Activated CD4-positive, alpha-beta memory T cell treated with anti-CD3 and anti-CD28 coated beads for 36 hours (primary cell): ENCODE data around the gene NELFB. TPM values are rescaled to one million over a fixed set of nuclear protein-coding genes. Genes with fewer than 3 reads are reported as not detected.

Experiments used
- CTCF ChIA-PET: fragments of 350-600 bp; sonication (Branson Sonifier 250); formaldehyde crosslinking; loops from one replicate; lab custom pipeline; 2021; ENCODE audit warnings: antibody characterized with exemption, inconsistent platforms; lab: Charles Lee
- POLR2A ChIA-PET: fragments of 350-600 bp; sonication (Branson Sonifier 250); formaldehyde crosslinking; loops from one replicate; lab custom pipeline; 2021; ENCODE audit warnings: antibody characterized with exemption; lab: Charles Lee
- DNase-seq: peaks from one replicate; pipeline ENCODE4 v3.0.0-alpha.2; 2020
- H3K27ac Mint-ChIP-seq: one replicate; pipeline ENCODE4 v1.8.0; 2021; ENCODE audit warnings: mixed read lengths
- H3K27me3 Mint-ChIP-seq: one replicate; pipeline ENCODE4 v1.8.0; 2021; ENCODE audit warnings: mixed read lengths
- H3K36me3 Mint-ChIP-seq: one replicate; pipeline ENCODE4 v1.8.0; 2021; ENCODE audit warnings: mixed read lengths
- H3K4me1 Mint-ChIP-seq: one replicate; pipeline ENCODE4 v1.8.0; 2021; ENCODE audit warnings: low read depth, mixed read lengths
- H3K4me3 Mint-ChIP-seq: one replicate; pipeline ENCODE4 v1.8.0; 2021; ENCODE audit warnings: mild to moderate bottlenecking, mixed read lengths
- H3K9me3 Mint-ChIP-seq: one replicate; pipeline ENCODE4 v1.8.0; 2021; ENCODE audit warnings: mixed read lengths
- intact Hi-C: fragments of 100-400 bp; cut with micrococcal nuclease; formaldehyde crosslinking; loops from one replicate; pipeline ENCODE4 v1.15.1; 2023
- total RNA-seq, 2 experiments: library from RNA; stranded (reverse); gene quantifications; one replicate each; pipeline ENCODE4 v1.2.3, GENCODE V29; 2021

NELFB gene
- total RNA-seq, 2 experiments from 2014 or later, result 57.2 to 57.9 TPM

DNA sequence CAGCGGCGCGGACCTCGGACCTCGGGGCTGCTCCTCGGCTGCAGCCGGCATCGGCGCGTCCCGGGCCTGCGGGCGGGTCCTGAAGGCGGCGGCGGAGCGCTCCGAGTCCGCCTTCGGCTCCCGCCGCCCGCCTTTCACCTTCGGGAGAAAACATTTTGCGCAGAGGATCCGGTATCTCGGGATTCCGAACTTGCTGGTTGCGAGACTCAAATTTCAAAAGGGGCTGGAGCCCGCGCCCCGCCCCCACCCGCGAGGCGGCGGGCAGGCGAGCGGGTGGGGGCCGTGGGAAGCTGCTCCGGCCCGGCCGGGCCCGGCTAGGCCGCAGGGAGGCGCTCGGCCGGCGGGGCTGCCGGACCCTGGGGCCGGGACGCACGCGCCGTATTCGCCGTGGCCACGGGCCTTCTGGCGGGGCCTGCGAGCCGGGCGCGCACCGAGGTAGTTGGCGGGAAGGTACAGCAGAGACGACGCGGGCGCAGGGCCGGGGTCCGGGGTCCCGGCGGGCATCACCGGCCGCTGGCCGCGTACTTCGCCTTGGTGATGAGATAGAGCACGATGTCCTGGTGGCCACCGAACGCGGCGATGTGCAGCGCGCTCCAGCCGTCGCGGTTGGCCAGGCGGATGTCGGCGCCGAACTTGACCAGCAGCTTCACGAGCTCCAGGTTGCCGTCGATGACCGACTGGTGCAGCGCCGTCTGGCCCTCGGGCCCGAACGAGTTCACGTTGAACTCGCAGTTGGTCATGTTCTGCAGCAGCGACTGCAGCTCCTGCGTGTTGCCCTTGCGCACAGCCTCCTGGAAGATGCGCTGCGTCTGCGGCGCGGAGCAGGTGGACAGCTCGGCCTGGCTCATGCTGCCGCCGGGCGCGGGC, 46.2 kb downstream of the NELFB start:
- POLR2A ChIA-PET, result interaction anchor here (1.0 to 1.5 kb wide), 4 partner anchors 18 to 122 kb away, joined by 3 to 5 read pairs (median 4); partner anchors contain the start of genes EXD3, NOXA1 and TPRN
- no peaks in the 10 kb centered on the region for H3K9me3 Mint-ChIP-seq
- intact Hi-C loops, result no loop called here
- peak; percentile 35 for DNase-seq
- CTCF ChIA-PET, result interaction anchor here (0.6 to 2.2 kb wide), 25 partner anchors 7 to 264 kb away, joined by 3 to 9 read pairs (median 4); partner anchors contain the start of genes EXD3, MRPL41, NOXA1 and NSMF
- peak overlapping the region; percentile 68 for H3K4me3 Mint-ChIP-seq
- no peak overlapping the region for H3K27ac Mint-ChIP-seq
- peaks cover 26% of the 10 kb centered on the region for H3K27me3 Mint-ChIP-seq
- no peaks in the 10 kb centered on the region for H3K36me3 Mint-ChIP-seq
- peaks cover 14% of the 10 kb centered on the region for H3K4me1 Mint-ChIP-seq

DNA sequence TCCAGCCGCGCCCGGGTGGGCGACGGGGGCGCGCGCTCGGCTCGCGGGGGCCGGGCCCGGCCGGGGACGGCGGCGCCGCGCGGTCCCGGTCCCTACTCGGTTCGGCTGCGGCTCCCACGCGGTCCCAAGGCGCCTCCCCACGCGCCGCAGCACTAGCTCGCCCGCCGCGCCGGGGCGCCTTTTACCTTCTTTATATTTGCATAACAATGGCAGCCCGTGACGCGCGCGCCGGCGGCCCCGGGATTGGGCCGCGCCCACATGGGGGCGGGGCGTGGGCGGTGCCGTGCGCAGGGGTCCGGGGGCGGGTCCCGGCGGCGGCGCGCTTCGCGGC, 47.0 kb downstream of the NELFB start, which contains the start of gene NRARP:
Gene NRARP (minus strand): TSS at position 154 of the 331 bp plus-strand sequence. CDS start 343 bp downstream, outside the sequence.
- DNase-seq, result peak; percentile 92
- Mint-ChIP-seq H3K4me1 (peaks cover 12% of the 10 kb centered on the region), H3K36me3 (no peaks in the 10 kb centered on the region), H3K4me3 (peak within 1 kb of the TSS; percentile 68), H3K27me3 (peaks cover 20% of the 10 kb centered on the region), H3K9me3 (no peaks in the 10 kb centered on the region), H3K27ac (no peak within 1 kb of the TSS)
- ChIA-PET POLR2A (interaction anchor here (0.5 to 1.5 kb wide), 5 partner anchors 17 to 232 kb away, joined by 3 to 5 read pairs (median 4); partner anchors contain the start of genes EXD3, NOXA1, SAPCD2 and TPRN), CTCF (interaction anchor here (0.6 to 2.2 kb wide), 29 partner anchors 8 to 263 kb away, joined by 3 to 9 read pairs (median 4); partner anchors contain the start of genes EXD3, MRPL41, NOXA1 and NSMF)
- intact Hi-C loops, result loop anchor here (2.0 kb wide), 1 partner anchor 105 kb away; no protein-coding TSS in a partner anchor

DNA sequence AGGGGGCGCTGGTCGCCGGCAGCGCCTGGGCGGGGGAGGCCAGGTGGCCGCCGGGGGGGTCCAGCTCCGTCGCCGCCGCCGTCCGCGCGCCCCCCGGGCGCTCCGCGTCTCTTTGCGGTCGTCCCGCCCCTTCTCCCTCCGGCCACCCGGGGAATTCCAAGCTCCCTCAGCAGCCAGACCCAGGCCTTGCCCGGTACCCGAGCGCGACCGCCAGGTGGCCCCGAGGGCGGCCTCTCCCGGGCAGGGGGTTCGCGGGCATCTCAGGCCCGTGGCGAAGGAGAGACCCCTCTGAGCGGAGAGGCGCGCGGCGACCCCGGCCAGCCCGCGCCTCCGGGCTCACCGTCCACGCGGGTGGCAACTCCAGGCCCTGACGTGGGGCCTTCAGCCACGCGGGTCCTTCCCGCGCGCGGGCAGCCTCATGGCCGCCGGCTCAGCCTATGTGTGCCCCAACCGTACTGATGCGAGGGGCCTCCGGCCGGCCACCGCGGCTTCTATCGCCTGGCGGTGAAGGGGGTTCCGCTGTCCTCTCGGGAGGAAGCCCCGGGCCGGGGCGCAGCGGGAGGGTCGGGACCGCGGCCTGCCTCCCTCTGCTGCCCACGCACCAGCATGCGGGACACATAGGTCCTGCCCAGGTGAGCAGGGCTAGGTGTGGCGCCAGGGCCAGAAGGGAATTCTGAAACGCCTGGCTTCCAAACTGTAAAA, 47.5 kb downstream of the NELFB start:
- no peak overlapping the region for H3K4me3 Mint-ChIP-seq
- peaks cover 17% of the 10 kb centered on the region for H3K27me3 Mint-ChIP-seq
- ChIA-PET CTCF (interaction anchor here (0.7 to 2.2 kb wide), 25 partner anchors 8 to 256 kb away, joined by 3 to 9 read pairs (median 4); partner anchors contain the start of genes EXD3, MRPL41, NOXA1 and NSMF), POLR2A (interaction anchor here (0.5 to 1.5 kb wide), 5 partner anchors 17 to 232 kb away, joined by 3 to 5 read pairs (median 4); partner anchors contain the start of genes EXD3, NOXA1, SAPCD2 and TPRN)
- no peak overlapping the region for H3K27ac Mint-ChIP-seq
- DNase-seq, result no peak
- peaks cover 12% of the 10 kb centered on the region for H3K4me1 Mint-ChIP-seq
- H3K36me3 Mint-ChIP-seq, result no peaks in the 10 kb centered on the region
- intact Hi-C loops, result loop anchor here (2.0 kb wide), 1 partner anchor 104 kb away; no protein-coding TSS in a partner anchor
- H3K9me3 Mint-ChIP-seq, result no peaks in the 10 kb centered on the region

DNA sequence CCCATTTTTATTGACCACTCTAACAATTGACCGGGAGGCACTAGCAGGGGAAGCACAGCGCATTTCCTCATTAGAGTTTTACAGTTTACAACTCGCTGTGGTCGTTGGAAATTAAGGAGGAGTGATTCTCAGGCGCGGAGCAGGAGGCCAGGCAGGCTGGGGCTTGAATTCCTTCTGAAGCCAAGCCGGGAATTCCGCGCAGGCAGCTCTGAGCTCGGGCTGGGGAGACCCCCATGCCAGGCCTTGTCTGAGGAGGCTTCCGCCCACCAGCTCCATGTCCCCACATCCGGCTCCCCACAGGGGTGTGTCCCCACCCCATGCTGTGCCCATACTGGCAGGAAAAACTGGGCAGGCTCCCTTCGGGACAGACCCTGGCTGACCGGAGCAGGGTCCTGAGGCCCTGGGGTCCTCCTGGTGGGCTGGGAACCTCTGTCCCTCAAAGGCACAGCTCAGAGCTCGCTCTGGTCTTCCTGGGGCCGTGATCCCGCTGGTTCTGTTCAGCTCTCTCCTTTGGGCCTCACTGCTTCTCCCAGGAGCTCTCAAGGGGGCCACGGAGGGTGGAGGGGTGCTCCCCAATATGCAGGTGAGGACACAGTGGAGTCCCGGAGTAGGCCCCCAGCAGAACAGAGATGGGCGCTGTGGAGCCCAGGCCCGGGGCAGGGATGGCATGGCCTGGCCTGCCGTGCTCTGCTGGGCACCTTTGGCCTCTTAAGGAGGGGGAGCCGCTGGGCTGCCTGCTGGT, 48.2 kb downstream of the NELFB start:
- intact Hi-C loops, result loop anchor here (2.0 kb wide), 1 partner anchor 103 kb away; no protein-coding TSS in a partner anchor
- DNase-seq, result no peak

DNA sequence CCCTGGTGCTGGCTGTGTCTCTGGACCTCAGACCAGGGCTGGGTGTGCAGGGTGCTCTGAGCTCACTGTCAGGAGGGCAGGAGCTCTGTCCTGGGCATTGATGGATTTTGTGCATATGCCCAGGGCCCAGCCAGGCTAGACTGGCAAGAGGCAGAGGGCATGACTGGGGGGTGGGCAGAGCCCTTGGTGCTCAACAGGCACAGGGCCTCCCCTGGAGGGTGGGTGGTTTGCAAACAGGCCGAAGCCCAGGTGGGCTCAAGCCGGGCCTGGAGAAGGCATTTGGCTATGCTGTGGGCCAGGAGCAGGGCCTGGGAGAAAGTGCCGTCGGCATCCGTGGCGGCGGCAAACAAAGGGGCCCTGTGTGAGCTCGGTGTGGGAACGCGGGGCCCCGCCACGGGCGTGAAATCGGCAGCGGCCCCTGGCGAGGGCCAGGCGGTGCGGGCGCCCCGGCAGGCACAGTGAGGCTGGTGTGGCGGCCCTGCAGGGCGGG, 48.8 kb downstream of the NELFB start:
- Mint-ChIP-seq H3K9me3 (no peaks in the 10 kb centered on the region), H3K36me3 (no peaks in the 10 kb centered on the region), H3K4me3 (no peak overlapping the region), H3K27ac (no peak overlapping the region), H3K27me3 (peaks cover 12% of the 10 kb centered on the region), H3K4me1 (peaks cover 12% of the 10 kb centered on the region)
- no peak for DNase-seq
- ChIA-PET POLR2A (interaction anchor here (1.2 to 1.3 kb wide), 2 partner anchors 16 to 63 kb away, joined by 3 to 4 read pairs; no protein-coding TSS in a partner anchor), CTCF (interaction anchor here (1.0 kb wide), 1 partner anchor 13 kb away, joined by 3 read pairs; no protein-coding TSS in a partner anchor)
- intact Hi-C loops, result loop anchor here (2.0 kb wide), 1 partner anchor 103 kb away; no protein-coding TSS in a partner anchor

More for the DNA sequence above, 48.2 kb downstream of the NELFB start:
- ChIA-PET POLR2A (interaction anchor here (1.2 to 1.3 kb wide), 2 partner anchors 16 to 63 kb away, joined by 3 to 4 read pairs; no protein-coding TSS in a partner anchor), CTCF (interaction anchor here (1.0 to 2.2 kb wide), 3 partner anchors 14 to 109 kb away, joined by 3 to 9 read pairs (median 8); no protein-coding TSS in a partner anchor)
- H3K36me3 Mint-ChIP-seq, result no peaks in the 10 kb centered on the region
- no peaks in the 10 kb centered on the region for H3K9me3 Mint-ChIP-seq
- no peak overlapping the region for H3K27ac Mint-ChIP-seq
- H3K4me3 Mint-ChIP-seq, result no peak overlapping the region
- H3K4me1 Mint-ChIP-seq, result peaks cover 12% of the 10 kb centered on the region
- peaks cover 17% of the 10 kb centered on the region for H3K27me3 Mint-ChIP-seq

DNA sequence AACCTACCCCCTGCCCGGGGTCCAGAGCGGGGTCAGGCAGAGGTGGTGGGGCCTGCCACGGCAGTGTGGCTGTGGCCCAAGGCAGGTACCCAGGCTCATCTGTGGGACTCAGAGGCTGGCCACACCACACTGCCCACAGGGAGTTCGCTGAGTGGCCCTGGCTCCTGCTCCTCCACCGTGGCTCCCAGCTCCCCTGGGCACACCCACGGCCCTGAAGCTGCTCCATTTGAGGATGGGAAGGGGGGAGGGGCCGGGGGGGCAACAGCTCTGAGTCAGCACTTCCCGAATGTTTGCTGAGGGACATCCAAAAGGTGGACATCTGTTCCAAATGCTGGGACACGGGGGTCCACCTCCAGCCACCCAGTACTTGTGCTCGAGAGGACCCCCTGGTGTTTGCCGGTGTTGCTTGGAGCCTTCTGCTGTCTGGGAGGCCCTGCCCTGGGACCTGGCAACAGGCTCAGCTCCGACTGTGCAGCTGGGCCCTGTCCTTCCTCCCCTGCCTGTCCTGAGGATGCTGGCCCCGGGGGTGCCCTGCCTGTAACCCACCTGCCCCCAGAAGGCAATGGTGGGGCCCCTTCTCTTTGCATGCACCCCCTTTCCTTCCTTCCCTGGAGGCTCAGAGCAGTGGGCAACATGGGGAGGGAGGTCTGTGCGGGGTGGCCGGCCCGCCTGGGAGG, 49.4 kb downstream of the NELFB start:
- H3K27me3 Mint-ChIP-seq, result peaks cover 10% of the 10 kb centered on the region
- ChIA-PET POLR2A (interaction anchor here (1.3 kb wide), 1 partner anchor 15 kb away, joined by 3 read pairs; no protein-coding TSS in a partner anchor), CTCF (interaction anchor here (1.0 kb wide), 1 partner anchor 12 kb away, joined by 3 read pairs; no protein-coding TSS in a partner anchor)
- no peak for DNase-seq
- no peak overlapping the region for H3K27ac Mint-ChIP-seq
- no peaks in the 10 kb centered on the region for H3K9me3 Mint-ChIP-seq
- intact Hi-C loops, result no loop called here
- H3K4me3 Mint-ChIP-seq, result no peak overlapping the region
- H3K36me3 Mint-ChIP-seq, result no peaks in the 10 kb centered on the region
- H3K4me1 Mint-ChIP-seq, result peaks cover 12% of the 10 kb centered on the region

DNA sequence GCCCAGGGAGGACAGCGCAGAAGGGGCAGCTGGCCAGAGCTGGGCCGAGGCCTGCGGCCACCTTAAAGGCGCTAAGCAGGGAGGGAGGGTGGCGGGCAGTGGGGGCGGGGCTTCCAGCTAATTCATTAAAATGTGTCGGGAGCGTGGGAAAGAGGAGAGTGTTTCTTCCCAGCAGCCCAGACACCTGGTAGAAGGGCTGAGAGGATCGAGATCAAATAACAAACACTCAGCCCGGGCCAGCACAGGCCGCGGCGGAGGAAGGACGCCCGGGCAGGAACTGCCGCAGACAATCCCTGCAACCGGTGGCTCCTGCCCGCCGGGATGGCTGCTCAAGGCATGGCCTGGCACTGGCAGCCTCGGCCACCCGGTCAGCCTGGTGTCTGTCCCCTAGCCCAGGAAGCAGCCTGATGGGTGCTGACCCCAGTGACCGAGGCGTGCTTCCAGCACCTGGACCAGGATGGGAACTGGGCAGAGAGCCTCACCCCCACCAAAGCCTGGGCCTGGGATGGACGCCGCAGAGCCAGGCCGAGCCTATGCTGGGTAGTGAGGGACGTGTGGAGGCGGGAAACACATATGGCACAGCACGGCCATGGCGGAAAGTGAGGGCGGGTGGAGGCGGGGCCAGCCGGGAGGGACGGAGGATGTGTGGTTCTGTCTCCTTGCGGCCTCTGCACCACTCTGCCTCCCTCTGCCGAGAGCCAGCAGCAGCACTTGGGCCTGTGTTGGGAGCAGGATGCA, 50.1 kb downstream of the NELFB start:
- peak; percentile 83 for DNase-seq
- Mint-ChIP-seq H3K36me3 (no peaks in the 10 kb centered on the region), H3K27ac (no peak overlapping the region), H3K27me3 (peaks cover 6% of the 10 kb centered on the region), H3K9me3 (no peaks in the 10 kb centered on the region), H3K4me3 (no peak overlapping the region), H3K4me1 (peaks cover 8% of the 10 kb centered on the region)
- intact Hi-C loops, result no loop called here
- ChIA-PET POLR2A (no interaction called here), CTCF (no interaction called here)

DNA sequence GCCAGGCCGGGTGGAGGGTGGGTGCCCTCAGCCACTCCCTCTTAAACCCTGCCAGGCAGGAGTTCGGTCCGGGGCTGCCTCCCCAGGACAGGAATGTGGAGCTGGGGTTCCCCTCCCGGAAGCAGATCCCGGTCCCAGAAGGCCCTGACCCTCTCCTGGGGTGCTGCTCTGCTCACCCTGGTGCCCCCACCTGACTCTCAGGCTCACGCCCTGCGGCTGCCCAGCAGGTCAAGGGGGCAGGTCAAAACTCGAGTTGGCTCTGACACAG, 50.6 kb downstream of the NELFB start:
- H3K4me1 Mint-ChIP-seq, result peaks cover 7% of the 10 kb centered on the region
- no peak overlapping the region for H3K4me3 Mint-ChIP-seq
- ChIA-PET POLR2A (no interaction called here), CTCF (no interaction called here)
- intact Hi-C loops, result no loop called here
- H3K27ac Mint-ChIP-seq, result no peak overlapping the region
- peaks cover 4% of the 10 kb centered on the region for H3K27me3 Mint-ChIP-seq
- H3K36me3 Mint-ChIP-seq, result no peaks in the 10 kb centered on the region
- DNase-seq, result no peak
- H3K9me3 Mint-ChIP-seq, result no peaks in the 10 kb centered on the region

DNA sequence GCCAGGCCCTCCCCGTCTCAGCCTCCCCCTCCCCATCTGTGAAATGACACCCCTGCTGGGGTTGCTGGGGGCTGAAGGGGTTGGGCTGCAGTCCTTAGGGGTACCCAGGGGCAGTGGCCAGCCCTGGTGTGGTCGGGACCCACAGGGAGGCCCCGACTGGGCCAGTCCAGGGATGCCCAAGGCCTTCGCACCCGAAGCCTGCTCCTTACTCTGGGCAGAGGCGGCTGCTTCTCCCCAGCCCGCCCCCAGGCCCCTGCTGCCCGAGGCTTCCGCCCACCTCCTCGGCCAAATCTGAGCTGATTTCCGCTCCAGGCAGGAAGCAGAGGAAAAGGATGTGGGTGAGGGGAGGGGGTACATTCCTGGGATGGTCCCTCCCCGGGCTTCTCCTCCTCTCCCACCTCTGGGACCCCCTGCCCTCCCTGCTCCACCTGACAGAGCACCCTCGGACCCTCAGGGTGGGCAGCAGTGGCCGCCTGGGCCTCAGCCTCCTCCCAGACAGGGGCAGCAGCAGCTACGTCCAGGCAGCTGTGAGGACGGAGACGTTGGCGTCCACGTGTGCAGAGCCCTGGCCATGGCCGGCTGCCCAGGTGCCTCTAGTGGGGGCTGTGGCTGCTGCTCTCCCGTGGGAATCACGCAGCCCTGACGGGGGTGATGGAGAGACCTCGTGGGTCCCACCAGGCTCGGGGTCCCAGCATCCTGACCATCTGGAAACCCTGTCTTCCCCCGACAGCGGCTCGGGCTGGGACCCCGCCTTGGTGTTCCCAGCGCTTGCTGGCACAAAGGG, 51.1 kb downstream of the NELFB start:
- POLR2A ChIA-PET, result no interaction called here
- no peak overlapping the region for H3K4me3 Mint-ChIP-seq
- CTCF ChIA-PET, result no interaction called here
- peaks cover 3% of the 10 kb centered on the region for H3K27me3 Mint-ChIP-seq
- no peaks in the 10 kb centered on the region for H3K36me3 Mint-ChIP-seq
- H3K4me1 Mint-ChIP-seq, result peaks cover 5% of the 10 kb centered on the region
- H3K27ac Mint-ChIP-seq, result no peak overlapping the region
- DNase-seq, result peak; percentile 21
- intact Hi-C loops, result no loop called here
- H3K9me3 Mint-ChIP-seq, result no peaks in the 10 kb centered on the region
